Measurements from ENCODE around the gene UROD. TPM values are rescaled to one million over a fixed set of nuclear protein-coding genes. Genes with fewer than 3 reads are reported as not detected.

UROD gene
- total RNA-seq, 1 donor from 2014 or later, result 77.4 TPM

DNA sequence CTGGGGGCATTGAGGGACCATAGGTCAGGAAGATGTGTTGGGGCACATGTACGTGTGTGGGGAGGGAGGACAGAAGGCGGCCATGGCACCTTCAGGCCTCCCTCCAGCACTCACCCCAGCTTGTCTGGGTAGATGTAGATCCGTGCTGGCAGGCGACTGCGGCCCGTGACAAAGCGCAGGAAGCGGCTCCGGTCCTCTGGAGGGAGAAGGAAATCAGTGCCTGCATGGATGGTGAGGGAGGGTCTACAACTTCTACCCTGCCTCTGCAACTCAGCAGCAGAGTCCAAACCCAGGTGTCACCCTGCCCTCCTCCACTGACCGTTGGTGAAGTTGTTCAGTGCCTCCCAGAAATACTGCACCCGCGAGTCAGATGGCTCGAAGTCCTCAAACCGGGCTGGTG lies 8.3 kb upstream of the UROD start:
- Mint-ChIP-seq H3K4me1 (no peaks in the 10 kb centered on the region), H3K27me3 (ENCODE audit: low read depth) (no peaks in the 10 kb centered on the region), H3K27ac (ENCODE audit: unreplicated experiment) (peak overlapping the region; percentile 27), H3K9me3 (no peaks in the 10 kb centered on the region), H3K36me3 (ENCODE audit: low read depth) (peaks cover 9% of the 10 kb centered on the region), H3K4me3 (no peak overlapping the region)
- no peak for DNase-seq (ENCODE audit: low read depth, low spot score)
- TF ChIP-seq, protein P1, sequence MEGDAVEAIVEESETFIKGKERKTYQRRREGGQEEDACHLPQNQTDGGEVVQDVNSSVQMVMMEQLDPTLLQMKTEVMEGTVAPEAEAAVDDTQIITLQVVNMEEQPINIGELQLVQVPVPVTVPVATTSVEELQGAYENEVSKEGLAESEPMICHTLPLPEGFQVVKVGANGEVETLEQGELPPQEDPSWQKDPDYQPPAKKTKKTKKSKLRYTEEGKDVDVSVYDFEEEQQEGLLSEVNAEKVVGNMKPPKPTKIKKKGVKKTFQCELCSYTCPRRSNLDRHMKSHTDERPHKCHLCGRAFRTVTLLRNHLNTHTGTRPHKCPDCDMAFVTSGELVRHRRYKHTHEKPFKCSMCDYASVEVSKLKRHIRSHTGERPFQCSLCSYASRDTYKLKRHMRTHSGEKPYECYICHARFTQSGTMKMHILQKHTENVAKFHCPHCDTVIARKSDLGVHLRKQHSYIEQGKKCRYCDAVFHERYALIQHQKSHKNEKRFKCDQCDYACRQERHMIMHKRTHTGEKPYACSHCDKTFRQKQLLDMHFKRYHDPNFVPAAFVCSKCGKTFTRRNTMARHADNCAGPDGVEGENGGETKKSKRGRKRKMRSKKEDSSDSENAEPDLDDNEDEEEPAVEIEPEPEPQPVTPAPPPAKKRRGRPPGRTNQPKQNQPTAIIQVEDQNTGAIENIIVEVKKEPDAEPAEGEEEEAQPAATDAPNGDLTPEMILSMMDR (conservative IDR thresholded peaks at IDR 0.05), result no peak

DNA sequence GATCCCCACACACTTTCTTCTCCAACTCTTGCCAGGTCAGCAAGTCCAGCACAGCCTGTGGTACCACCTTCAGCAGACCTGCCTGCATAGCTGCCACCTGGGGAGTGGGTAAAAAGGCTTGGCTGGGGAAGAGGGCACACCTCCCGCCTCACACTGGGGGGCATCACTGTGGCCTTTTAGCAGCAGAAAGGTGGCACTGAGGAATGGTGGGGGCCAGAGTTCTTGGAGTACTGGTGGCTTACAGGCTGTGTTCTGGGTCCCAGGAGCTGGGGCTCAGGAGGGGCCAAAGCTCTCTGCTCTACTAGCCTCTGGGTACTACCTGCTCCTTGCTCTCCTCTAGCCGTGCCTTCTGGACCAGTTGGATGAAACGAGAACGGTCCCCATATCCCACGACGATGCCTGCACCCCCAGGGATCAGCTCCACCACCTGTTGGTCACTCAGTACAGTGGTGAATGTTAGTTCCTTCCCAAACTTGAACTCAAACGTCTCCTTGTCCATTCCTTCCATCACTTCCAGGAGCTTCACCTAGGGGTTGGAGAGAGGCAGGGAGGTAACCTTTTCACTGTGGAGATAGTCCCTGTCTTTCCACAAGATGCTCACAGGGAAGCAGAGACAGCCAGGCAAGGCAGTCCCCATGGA lies 7.7 kb upstream of the UROD start:
- Mint-ChIP-seq H3K27me3 (ENCODE audit: low read depth) (no peaks in the 10 kb centered on the region), H3K27ac (ENCODE audit: unreplicated experiment) (no peak overlapping the region), H3K36me3 (ENCODE audit: low read depth) (peaks cover 9% of the 10 kb centered on the region), H3K4me1 (no peaks in the 10 kb centered on the region), H3K4me3 (no peak overlapping the region), H3K9me3 (no peaks in the 10 kb centered on the region)
- DNase-seq (ENCODE audit: low read depth, low spot score), result no peak
- TF ChIP-seq, protein P1 (conservative IDR thresholded peaks at IDR 0.05), result no peak

DNA sequence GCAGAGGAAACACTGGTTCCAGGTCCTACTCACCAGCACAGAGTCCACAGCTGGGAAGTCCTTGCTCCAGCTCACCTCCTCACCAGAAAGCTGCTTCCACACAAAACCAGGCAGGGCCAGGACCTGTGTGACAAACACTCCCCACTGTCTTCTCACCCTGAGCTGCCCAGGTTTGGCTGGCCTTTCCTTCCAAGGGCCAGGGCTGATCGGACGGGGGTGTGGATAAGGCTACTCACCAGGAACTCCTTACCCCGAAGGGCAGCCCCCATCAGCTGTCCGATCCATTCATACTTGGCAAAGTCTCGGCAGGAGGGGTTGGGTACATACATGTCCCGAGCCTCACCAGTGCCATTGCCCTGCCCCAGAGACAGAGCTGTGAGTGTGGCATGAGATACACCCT lies 6.3 kb upstream of the UROD start:
- no peaks in the 10 kb centered on the region for H3K27me3 Mint-ChIP-seq (ENCODE audit: low read depth)
- H3K36me3 Mint-ChIP-seq (ENCODE audit: low read depth), result peaks cover 9% of the 10 kb centered on the region
- peaks cover 8% of the 10 kb centered on the region for H3K4me1 Mint-ChIP-seq
- DNase-seq (ENCODE audit: low read depth, low spot score), result no peak
- no peak overlapping the region for H3K27ac Mint-ChIP-seq (ENCODE audit: unreplicated experiment)
- no peaks in the 10 kb centered on the region for H3K9me3 Mint-ChIP-seq
- TF ChIP-seq, protein P1 (conservative IDR thresholded peaks at IDR 0.05), result no peak
- no peak overlapping the region for H3K4me3 Mint-ChIP-seq

DNA sequence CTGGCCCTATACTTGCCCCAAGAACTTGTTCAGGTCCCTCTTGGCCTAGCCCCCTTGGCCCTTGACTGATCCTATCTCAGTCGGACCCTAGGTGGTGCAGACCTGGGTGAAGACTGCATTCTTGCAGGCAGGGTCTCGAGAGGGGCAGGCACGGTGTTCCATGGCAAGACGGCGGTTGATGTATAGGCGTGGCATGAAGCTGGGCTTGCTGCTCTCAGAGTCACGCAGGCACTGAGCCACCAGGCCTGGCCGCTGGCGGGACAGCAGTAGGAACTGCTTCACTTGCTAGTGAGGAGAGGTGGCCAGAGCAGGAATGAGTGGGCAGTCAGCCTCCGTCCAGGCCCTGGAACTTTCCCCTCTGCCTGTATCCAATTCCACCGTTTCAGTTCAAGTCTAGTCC lies 4.7 kb upstream of the UROD start:
- H3K4me1 Mint-ChIP-seq, result peaks cover 21% of the 10 kb centered on the region
- H3K27ac Mint-ChIP-seq (ENCODE audit: unreplicated experiment), result no peak overlapping the region
- no peaks in the 10 kb centered on the region for H3K9me3 Mint-ChIP-seq
- H3K36me3 Mint-ChIP-seq (ENCODE audit: low read depth), result peaks cover 6% of the 10 kb centered on the region
- no peaks in the 10 kb centered on the region for H3K27me3 Mint-ChIP-seq (ENCODE audit: low read depth)
- TF ChIP-seq, protein P1 (conservative IDR thresholded peaks at IDR 0.05), result no peak
- no peak for DNase-seq (ENCODE audit: low read depth, low spot score)
- peak overlapping the region; percentile 6 for H3K4me3 Mint-ChIP-seq

DNA sequence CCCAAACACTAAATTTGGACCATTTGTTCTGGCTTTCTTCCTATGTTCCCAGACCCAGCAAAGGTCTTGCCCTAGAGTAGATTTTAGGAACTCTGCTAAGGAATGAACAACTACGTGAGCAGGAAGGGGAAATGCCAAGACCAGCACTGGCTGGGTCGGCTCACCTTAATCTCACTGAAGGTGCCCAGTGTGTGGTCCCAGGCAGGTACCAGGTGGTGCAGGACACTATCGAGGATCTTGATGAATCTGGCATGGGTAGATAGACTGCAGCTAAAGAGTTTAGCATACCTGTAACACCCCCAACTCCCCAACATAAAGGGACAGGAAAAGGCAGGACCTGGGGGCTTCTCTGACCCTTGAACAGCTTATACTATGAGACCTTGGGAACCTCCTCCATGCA lies 4.0 kb upstream of the UROD start:
- Mint-ChIP-seq H3K4me3 (peak overlapping the region; percentile 90), H3K36me3 (ENCODE audit: low read depth) (no peaks in the 10 kb centered on the region), H3K9me3 (no peaks in the 10 kb centered on the region), H3K27me3 (ENCODE audit: low read depth) (no peaks in the 10 kb centered on the region), H3K27ac (ENCODE audit: unreplicated experiment) (no peak overlapping the region), H3K4me1 (peaks cover 28% of the 10 kb centered on the region)
- TF ChIP-seq, protein P1 (conservative IDR thresholded peaks at IDR 0.05), result no peak
- DNase-seq (ENCODE audit: low read depth, low spot score), result no peak

Data from neural crest cell (in vitro differentiated cells).